Measurements from ENCODE around the gene CLIP2.
"Not testable (repeated sequence)": the region's sequence is repeated elsewhere in the genome, so short reads cannot be mapped to it uniquely, and the experiment has no call there.

GRCh38 chr7:74384086-74384485, 94.9 kb downstream of the CLIP2 start:
- not testable (repeated sequence) for TF ChIP-seq POLR2A, CTCF (IDR thresholded peaks at IDR 0.05)

Data from Peyer's patch (tissue), 4 donors.